Kidney (tissue), 14 donors: ENCODE measurements around the gene PECR. TPM values are rescaled to one million over a fixed set of nuclear protein-coding genes. Genes with fewer than 3 reads are reported as not detected.
"Not testable (repeated sequence)": the region's sequence is repeated elsewhere in the genome, so short reads cannot be mapped to it uniquely, and the experiment has no call there.

ENCODE experiments used
- DNase-seq, 5 donors: peaks; one replicate each; pipeline ENCODE4 v3.0.0-alpha.2; 2013 to 2020
- FAIRE-seq: peaks from 2 replicates; lab custom pipeline; 2012; peaks lifted over from hg19 to GRCh38; lab: Jason Lieb, UNC
- H3K27ac ChIP-seq, 2 donors: one replicate each; pipeline ENCODE4 v1.7.0; 2013; ENCODE audit warnings: low read depth in 2 of 2, low read length in 2 of 2, inconsistent platforms in 1 of 2
- H3K27me3 ChIP-seq: one replicate; pipeline ENCODE4 v1.7.1; 2013; ENCODE audit warnings: low read length, inconsistent platforms; ENCODE audit not compliant: control insufficient read depth, insufficient read depth
- H3K36me3 ChIP-seq, 3 donors: one replicate each; pipeline versions ENCODE4 v1.7.0 to v1.7.1; 2013; ENCODE audit warnings: low read length in 3 of 3, control low read depth in 1 of 3, inconsistent platforms in 1 of 3; ENCODE audit not compliant: insufficient read depth in 3 of 3, control insufficient read depth in 2 of 3
- H3K4me1 ChIP-seq, 3 donors: one replicate each; pipeline versions ENCODE4 v1.7.0 to v1.7.1; 2013; ENCODE audit warnings: low read length in 3 of 3, inconsistent platforms in 1 of 3, low read depth in 1 of 3; ENCODE audit not compliant: control insufficient read depth in 2 of 3, insufficient read depth in 2 of 3
- H3K4me3 ChIP-seq, 3 donors: one replicate each; pipeline versions ENCODE4 v1.7.0 to v1.8.1; 2013; ENCODE audit warnings: low read length in 3 of 3, control low read depth in 1 of 3, inconsistent platforms in 1 of 3
- H3K9ac ChIP-seq, 3 donors: one replicate each; pipeline versions ENCODE4 v1.7.0 to v1.7.1; 2013; ENCODE audit warnings: low read length in 3 of 3, control low read depth in 1 of 3, inconsistent platforms in 1 of 3
- H3K9me3 ChIP-seq, 3 donors: one replicate each; pipeline versions ENCODE4 v1.7.0 to v1.7.1; 2013; ENCODE audit warnings: low read length in 3 of 3, control low read depth in 1 of 3, inconsistent platforms in 1 of 3; ENCODE audit not compliant: control insufficient read depth in 2 of 3, insufficient read depth in 1 of 3
- CTCF ChIP-seq: IDR thresholded peaks from 3 replicates; pipeline ENCODE4 v1.5.1; 2012; ENCODE audit warnings: mild to moderate bottlenecking, moderate library complexity, borderline replicate concordance; ENCODE audit not compliant: insufficient read depth; ENCODE audit errors: extremely low read depth
- intact Hi-C: fragments of 100-400 bp; cut with DNase I; formaldehyde crosslinking; loops from one replicate; pipeline ENCODE4 v1.11.1; 2022
- polyA plus RNA-seq: library from polyadenylated mRNA; stranded (reverse); fragments of 350-450 nt; fragmentation: Illumina TruSeq; extraction: RNeasy Lipid Tissue Mini Kit (QIAGEN cat#74804); gene quantifications from one replicate; pipeline ENCODE4 v1.2.3, GENCODE V29; 2014; ENCODE audit warnings: low read depth, low replicate concordance; ENCODE audit not compliant: insufficient read depth
- total RNA-seq: library from RNA; stranded (reverse); fragmentation: NEBNext Ultra II Directional; extraction: Animal tissue kit (Norgen Biotek cat#: 25700); gene quantifications from one replicate; pipeline ENCODE4 v1.2.1, GENCODE V29; 2021
- donor health status: control.
- donor health status: control.
- donor health status: control.
- donor health status: control.
- donor health status: control.
- donor health status: DM: yes; HTN: yes; CAD: no.
- donor health status: Normal renal cell carcinoma (clear cell type).

Gene PECR
- total and polyA plus RNA-seq, 2 donors from 2014 or later = 28.4 to 36.0 TPM

GRCh38 chr2:216013080-216013909 lies 68.3 kb downstream of the PECR start, which contains the start of gene MREG:
MREG (minus strand) TSS chr2:216013551; CDS start chr2:216013327, 224 bp downstream.
- peak; percentile 88 to 94 (median 92) for DNase-seq
- no peaks in the 10 kb centered on the region for H3K27me3 ChIP-seq
- no peaks in the 10 kb centered on the region for H3K9me3 ChIP-seq
- FAIRE-seq = no peak
- H3K36me3 ChIP-seq = no peaks in the 10 kb centered on the region
- peak within 1 kb of the TSS; percentile 61 to 64 (median 62) for H3K4me3 ChIP-seq
- H3K4me1 ChIP-seq = peaks cover 3 to 10% (median 3%) of the 10 kb centered on the region in 3 donors
- TF ChIP-seq CTCF = peak; percentile 56
- H3K27ac ChIP-seq = peak within 1 kb of the TSS; percentile 33 to 61
- H3K9ac ChIP-seq = peak within 1 kb of the TSS; percentile 20 to 68 (median 57)
- intact Hi-C loops = no loop called here

- Histone ChIP-seq H3K9me3 (no peaks in the 10 kb centered on the region), H3K4me3 (peak overlapping the region; percentile 61 to 64 (median 62)), H3K36me3 (no peaks in the 10 kb centered on the region), H3K9ac (peak overlapping the region; percentile 20 to 68 (median 57)), H3K27me3 (no peaks in the 10 kb centered on the region), H3K27ac (peak overlapping the region; percentile 33 to 61), H3K4me1 (peaks cover 3 to 10% (median 3%) of the 10 kb centered on the region in 3 donors)
- TF ChIP-seq CTCF = no peak
- FAIRE-seq = no peak
- intact Hi-C loops = no loop called here
- no peak for DNase-seq
Observed at GRCh38 chr2:216012830-216013079, 68.9 kb downstream of the PECR start.

- intact Hi-C loops = no loop called here
Observed at GRCh38 chr2:216012133-216012829, 69.3 kb downstream of the PECR start.

GRCh38 chr2:216009215-216009614 lies 72.4 kb downstream of the PECR start:
- H3K27ac ChIP-seq, H3K9ac ChIP-seq, H3K9me3 ChIP-seq, DNase-seq, H3K4me3 ChIP-seq, FAIRE-seq, H3K36me3 ChIP-seq, intact Hi-C loops, H3K27me3 ChIP-seq: not testable (repeated sequence)
- peaks cover 3 to 10% (median 3%) of the 10 kb centered on the region in 3 donors for H3K4me1 ChIP-seq

More at GRCh38 chr2:216012133-216012829, 69.3 kb downstream of the PECR start:
- Histone ChIP-seq H3K27me3 (no peaks in the 10 kb centered on the region), H3K9ac (peak overlapping the region; percentile 20 to 68 (median 57)), H3K9me3 (no peaks in the 10 kb centered on the region), H3K4me1 (peaks cover 3 to 10% (median 3%) of the 10 kb centered on the region in 3 donors), H3K27ac (peak overlapping the region; percentile 33 to 61), H3K4me3 (peak overlapping the region; percentile 61 to 64 (median 62)), H3K36me3 (no peaks in the 10 kb centered on the region)
- DNase-seq (peak in 3 of 5 donors; percentile 38 to 72 (median 67)), FAIRE-seq (peak; percentile 30)
- TF ChIP-seq CTCF = no peak
